ENCODE results near the gene CADM1. TPM values are rescaled to one million over a fixed set of nuclear protein-coding genes. Genes with fewer than 3 reads are reported as not detected.

Gene CADM1
- total RNA-seq, 1 experiment from 2014 or later, result 12.9 TPM

DNA sequence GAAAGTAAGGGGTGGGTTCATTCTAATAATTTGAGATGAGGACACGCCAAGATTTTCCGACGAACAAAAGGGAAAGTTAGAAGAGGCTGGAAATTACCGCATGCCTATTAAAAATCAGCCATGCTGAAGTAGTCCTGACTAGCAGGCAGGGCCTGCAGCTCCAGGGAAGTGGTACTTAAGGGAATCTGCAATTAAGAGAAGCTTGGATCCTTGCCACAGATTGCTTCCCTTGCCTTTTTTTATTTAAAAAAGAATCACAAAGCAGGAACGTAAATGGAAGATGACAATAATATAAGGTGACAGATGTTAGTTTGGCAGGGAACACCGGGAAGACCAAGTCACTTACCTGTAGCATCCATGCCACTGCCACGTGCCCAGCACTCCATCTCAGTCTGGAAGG, 359.3 kb downstream of the CADM1 start:
- no peaks in the 10 kb centered on the region for H3K9me3 ChIP-seq (ENCODE audit: low read depth, low read length, poor library complexity, severe bottlenecking)
- POLR2A ChIA-PET (ENCODE audit: low non-redundant PET), result no interaction called here
- no peak overlapping the region for H3K4me3 ChIP-seq (ENCODE audit: low read depth, low read length, poor library complexity, severe bottlenecking)
- no peaks in the 10 kb centered on the region for H3K36me3 ChIP-seq (ENCODE audit: insufficient read depth, low read length, poor library complexity, severe bottlenecking)
- DNase-seq (ENCODE audit: low spot score), result no peak
- CTCF ChIA-PET, result no interaction called here
- no TSS peak for BruUV-seq (replicated peaks)
- no peaks in the 10 kb centered on the region for H3K4me1 ChIP-seq (ENCODE audit: insufficient read depth, low read length, poor library complexity, severe bottlenecking)
- H3K27me3 ChIP-seq (replicated peaks; ENCODE audit: insufficient read depth, low read depth, low read length, poor library complexity), result peaks cover 5% of the 10 kb centered on the region
- intact Hi-C loops (cut with micrococcal nuclease; ENCODE audit: unreplicated experiment), result loop anchor here (10.0 kb wide), 1 partner anchor 370 kb away; no protein-coding TSS in a partner anchor
- no peak overlapping the region for H3K27ac ChIP-seq (ENCODE audit: low read depth, low read length, poor library complexity, severe bottlenecking)
- TF ChIP-seq, protein P1, sequence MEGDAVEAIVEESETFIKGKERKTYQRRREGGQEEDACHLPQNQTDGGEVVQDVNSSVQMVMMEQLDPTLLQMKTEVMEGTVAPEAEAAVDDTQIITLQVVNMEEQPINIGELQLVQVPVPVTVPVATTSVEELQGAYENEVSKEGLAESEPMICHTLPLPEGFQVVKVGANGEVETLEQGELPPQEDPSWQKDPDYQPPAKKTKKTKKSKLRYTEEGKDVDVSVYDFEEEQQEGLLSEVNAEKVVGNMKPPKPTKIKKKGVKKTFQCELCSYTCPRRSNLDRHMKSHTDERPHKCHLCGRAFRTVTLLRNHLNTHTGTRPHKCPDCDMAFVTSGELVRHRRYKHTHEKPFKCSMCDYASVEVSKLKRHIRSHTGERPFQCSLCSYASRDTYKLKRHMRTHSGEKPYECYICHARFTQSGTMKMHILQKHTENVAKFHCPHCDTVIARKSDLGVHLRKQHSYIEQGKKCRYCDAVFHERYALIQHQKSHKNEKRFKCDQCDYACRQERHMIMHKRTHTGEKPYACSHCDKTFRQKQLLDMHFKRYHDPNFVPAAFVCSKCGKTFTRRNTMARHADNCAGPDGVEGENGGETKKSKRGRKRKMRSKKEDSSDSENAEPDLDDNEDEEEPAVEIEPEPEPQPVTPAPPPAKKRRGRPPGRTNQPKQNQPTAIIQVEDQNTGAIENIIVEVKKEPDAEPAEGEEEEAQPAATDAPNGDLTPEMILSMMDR (conservative IDR thresholded peaks at IDR 0.05; ENCODE audit: low read depth, low read length), result no peak
- no peak for TF ChIP-seq EZH2 (IDR thresholded peaks at IDR 0.05; ENCODE audit: borderline replicate concordance, low read depth, low read length, poor library complexity, severe bottlenecking)

DNA sequence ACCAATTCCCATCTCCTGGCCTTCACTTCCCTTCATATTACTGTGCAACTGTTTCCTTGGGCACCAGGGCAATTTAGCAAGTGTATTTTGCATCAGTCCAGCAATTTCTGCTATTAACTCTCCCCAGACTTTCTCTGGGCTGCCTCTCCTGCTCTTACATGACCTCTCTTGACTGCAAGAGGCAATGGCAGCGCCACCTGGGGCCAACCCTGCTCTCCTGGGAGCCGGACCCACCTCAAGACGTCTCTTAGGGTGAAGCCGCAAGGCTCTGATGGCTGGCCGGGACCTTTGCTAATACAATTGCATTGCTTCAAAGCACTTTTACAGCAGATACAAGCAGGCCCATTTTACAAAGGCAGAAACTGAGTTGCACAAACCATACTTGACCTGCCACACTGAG, 360.2 kb downstream of the CADM1 start:
- no peaks in the 10 kb centered on the region for H3K9me3 ChIP-seq (ENCODE audit: low read depth, low read length, poor library complexity, severe bottlenecking)
- no peak overlapping the region for H3K27ac ChIP-seq (ENCODE audit: low read depth, low read length, poor library complexity, severe bottlenecking)
- peaks cover 5% of the 10 kb centered on the region for H3K27me3 ChIP-seq (replicated peaks; ENCODE audit: insufficient read depth, low read depth, low read length, poor library complexity)
- H3K4me3 ChIP-seq (ENCODE audit: low read depth, low read length, poor library complexity, severe bottlenecking), result no peak overlapping the region
- intact Hi-C loops (cut with micrococcal nuclease; ENCODE audit: unreplicated experiment), result loop anchor here (10.0 kb wide), 1 partner anchor 369 kb away; no protein-coding TSS in a partner anchor
- ChIA-PET POLR2A (ENCODE audit: low non-redundant PET) (no interaction called here), CTCF (no interaction called here)
- no peak for DNase-seq (ENCODE audit: low spot score)
- no peaks in the 10 kb centered on the region for H3K4me1 ChIP-seq (ENCODE audit: insufficient read depth, low read length, poor library complexity, severe bottlenecking)
- no TSS peak for BruUV-seq (replicated peaks)
- H3K36me3 ChIP-seq (ENCODE audit: insufficient read depth, low read length, poor library complexity, severe bottlenecking), result no peaks in the 10 kb centered on the region
- TF ChIP-seq, protein P1 (conservative IDR thresholded peaks at IDR 0.05; ENCODE audit: low read depth, low read length), result no peak
- TF ChIP-seq EZH2 (IDR thresholded peaks at IDR 0.05; ENCODE audit: borderline replicate concordance, low read depth, low read length, poor library complexity, severe bottlenecking), result no peak

DNA sequence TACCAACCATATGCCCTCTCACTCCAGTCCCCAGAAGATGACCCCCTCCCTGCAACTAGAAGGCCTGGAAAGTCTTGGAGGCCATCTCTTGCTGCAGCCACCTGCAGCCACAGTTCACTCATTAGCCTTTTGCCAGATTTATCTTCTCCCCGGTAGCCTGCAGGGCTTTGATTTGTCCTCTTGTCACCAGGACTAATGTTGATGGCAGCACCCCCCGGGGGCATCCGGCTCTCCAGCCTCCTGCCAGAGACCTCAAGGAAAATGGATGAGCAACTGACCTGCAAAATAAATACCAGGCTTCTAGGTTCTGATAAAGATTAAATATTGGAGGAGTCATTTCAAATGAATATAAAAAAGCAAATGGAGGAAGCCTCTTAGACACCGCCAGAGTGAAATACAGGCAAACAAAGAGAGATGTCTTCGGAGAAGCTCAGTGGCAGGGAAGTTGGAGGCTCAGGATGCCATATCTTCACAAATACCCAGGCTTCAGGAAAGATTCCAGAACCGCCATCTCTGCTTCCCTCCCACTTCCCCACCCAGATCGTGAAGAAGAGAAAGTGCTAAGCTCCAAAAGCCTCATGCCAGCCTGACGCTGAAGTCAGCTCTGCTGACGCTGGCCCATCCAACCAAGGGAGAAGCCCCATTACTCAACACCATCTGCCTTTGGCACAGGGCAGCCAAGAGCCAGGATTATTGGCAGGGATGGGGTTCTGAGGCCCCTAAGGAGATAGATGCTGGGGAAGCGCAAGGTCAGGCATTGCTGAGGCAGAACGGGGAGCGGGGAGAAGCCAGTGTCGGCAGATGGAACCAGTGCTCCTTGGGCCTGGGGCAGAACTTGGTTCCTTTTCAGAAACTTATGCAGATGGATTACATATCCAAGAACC, 362.7 kb downstream of the CADM1 start:
- DNase-seq (ENCODE audit: low spot score), result no peak
- POLR2A ChIA-PET (ENCODE audit: low non-redundant PET), result no interaction called here
- TF ChIP-seq EZH2 (IDR thresholded peaks at IDR 0.05; ENCODE audit: borderline replicate concordance, low read depth, low read length, poor library complexity, severe bottlenecking), result no peak
- TF ChIP-seq, protein P1 (conservative IDR thresholded peaks at IDR 0.05; ENCODE audit: low read depth, low read length), result no peak
- CTCF ChIA-PET, result interaction anchor here (0.6 kb wide), 1 partner anchor 24 kb away, joined by 3 read pairs; no protein-coding TSS in a partner anchor
- Histone ChIP-seq H3K27me3 (replicated peaks; ENCODE audit: insufficient read depth, low read depth, low read length, poor library complexity) (peaks cover 5% of the 10 kb centered on the region), H3K4me1 (ENCODE audit: insufficient read depth, low read length, poor library complexity, severe bottlenecking) (no peaks in the 10 kb centered on the region), H3K36me3 (ENCODE audit: insufficient read depth, low read length, poor library complexity, severe bottlenecking) (no peaks in the 10 kb centered on the region), H3K9me3 (ENCODE audit: low read depth, low read length, poor library complexity, severe bottlenecking) (no peaks in the 10 kb centered on the region), H3K4me3 (ENCODE audit: low read depth, low read length, poor library complexity, severe bottlenecking) (no peak overlapping the region), H3K27ac (ENCODE audit: low read depth, low read length, poor library complexity, severe bottlenecking) (no peak overlapping the region)
- intact Hi-C loops (cut with micrococcal nuclease; ENCODE audit: unreplicated experiment), result loop anchor here (10.0 kb wide), 1 partner anchor 367 kb away; no protein-coding TSS in a partner anchor
- BruUV-seq (replicated peaks), result no TSS peak
